KOPT-K1 (cell line): ENCODE results near the gene TGFBR3.

Experiments used
- H3K27ac ChIP-seq: fragments of 200-600 bp; sonication (generic); 2 replicates; pipeline ENCODE4 v1.5.1; 2016; ENCODE audit warnings: antibody characterized with exemption, mild to moderate bottlenecking, low read depth, low read length; ENCODE audit not compliant: poor library complexity, severe bottlenecking
- H3K36me3 ChIP-seq: fragments of 200-600 bp; sonication (generic); 2 replicates; pipeline ENCODE4 v1.5.1; 2017; ENCODE audit warnings: antibody characterized with exemption, mild to moderate bottlenecking, low read length, moderate library complexity; ENCODE audit not compliant: insufficient read depth
- H3K9me3 ChIP-seq: fragments of 200-600 bp; sonication (generic); 2 replicates; pipeline ENCODE4 v1.5.1; 2017; ENCODE audit warnings: antibody characterized with exemption, low read length, mild to moderate bottlenecking; ENCODE audit not compliant: insufficient read depth, poor library complexity, severe bottlenecking

Gene TGFBR3

GRCh38 chr1:91807921-91808620 lies 77.9 kb downstream of the TGFBR3 start:
- Histone ChIP-seq H3K9me3 (no peaks in the 10 kb centered on the region), H3K27ac (no peak overlapping the region), H3K36me3 (no peaks in the 10 kb centered on the region)

GRCh38 chr1:91806769-91807700 lies 78.9 kb downstream of the TGFBR3 start:
- no peaks in the 10 kb centered on the region for H3K9me3 ChIP-seq
- no peaks in the 10 kb centered on the region for H3K36me3 ChIP-seq
- H3K27ac ChIP-seq = no peak overlapping the region

GRCh38 chr1:91806181-91806768 lies 79.7 kb downstream of the TGFBR3 start:
- no peaks in the 10 kb centered on the region for H3K9me3 ChIP-seq
- no peaks in the 10 kb centered on the region for H3K36me3 ChIP-seq
- H3K27ac ChIP-seq = no peak overlapping the region

- Histone ChIP-seq H3K36me3 (no peaks in the 10 kb centered on the region), H3K27ac (no peak overlapping the region), H3K9me3 (no peaks in the 10 kb centered on the region)
These were observed 80.6 kb downstream of the TGFBR3 start for GRCh38 chr1:91805311-91805801.

- no peak overlapping the region for H3K27ac ChIP-seq
- no peaks in the 10 kb centered on the region for H3K9me3 ChIP-seq
- no peaks in the 10 kb centered on the region for H3K36me3 ChIP-seq
These were observed 81.4 kb downstream of the TGFBR3 start for GRCh38 chr1:91804546-91805023.

- no peaks in the 10 kb centered on the region for H3K9me3 ChIP-seq
- no peaks in the 10 kb centered on the region for H3K36me3 ChIP-seq
- H3K27ac ChIP-seq = no peak overlapping the region
These were observed 82.0 kb downstream of the TGFBR3 start for GRCh38 chr1:91803847-91804545.

GRCh38 chr1:91803123-91803522 lies 82.8 kb downstream of the TGFBR3 start:
- no peaks in the 10 kb centered on the region for H3K36me3 ChIP-seq
- H3K27ac ChIP-seq = no peak overlapping the region

GRCh38 chr1:91801496-91802115 lies 84.3 kb downstream of the TGFBR3 start:
- H3K9me3 ChIP-seq = no peaks in the 10 kb centered on the region
- no peaks in the 10 kb centered on the region for H3K36me3 ChIP-seq
- H3K27ac ChIP-seq = no peak overlapping the region

More at GRCh38 chr1:91803123-91803522, 82.8 kb downstream of the TGFBR3 start:
- H3K9me3 ChIP-seq = no peaks in the 10 kb centered on the region

GRCh38 chr1:91799863-91800262 lies 86.1 kb downstream of the TGFBR3 start:
- H3K9me3 ChIP-seq = no peaks in the 10 kb centered on the region
- H3K36me3 ChIP-seq = no peaks in the 10 kb centered on the region
- H3K27ac ChIP-seq = no peak overlapping the region

- no peak overlapping the region for H3K27ac ChIP-seq
- no peaks in the 10 kb centered on the region for H3K9me3 ChIP-seq
- no peaks in the 10 kb centered on the region for H3K36me3 ChIP-seq
These were observed 86.8 kb downstream of the TGFBR3 start for GRCh38 chr1:91799159-91799558.

- Histone ChIP-seq H3K27ac (no peak overlapping the region), H3K9me3 (no peaks in the 10 kb centered on the region), H3K36me3 (no peaks in the 10 kb centered on the region)
These were observed 87.2 kb downstream of the TGFBR3 start for GRCh38 chr1:91798740-91799139.

- Histone ChIP-seq H3K9me3 (no peaks in the 10 kb centered on the region), H3K27ac (no peak overlapping the region), H3K36me3 (no peaks in the 10 kb centered on the region)
These were observed 87.7 kb downstream of the TGFBR3 start for GRCh38 chr1:91798241-91798648.

- Histone ChIP-seq H3K27ac (no peak overlapping the region), H3K9me3 (no peaks in the 10 kb centered on the region), H3K36me3 (no peaks in the 10 kb centered on the region)
These were observed 88.8 kb downstream of the TGFBR3 start for GRCh38 chr1:91797164-91797563.

GRCh38 chr1:91796390-91796654 lies 89.6 kb downstream of the TGFBR3 start:
- Histone ChIP-seq H3K36me3 (no peaks in the 10 kb centered on the region), H3K27ac (no peak overlapping the region), H3K9me3 (no peaks in the 10 kb centered on the region)
